Measurements from ENCODE around the gene RPL35.

The RPL35 gene

DNA sequence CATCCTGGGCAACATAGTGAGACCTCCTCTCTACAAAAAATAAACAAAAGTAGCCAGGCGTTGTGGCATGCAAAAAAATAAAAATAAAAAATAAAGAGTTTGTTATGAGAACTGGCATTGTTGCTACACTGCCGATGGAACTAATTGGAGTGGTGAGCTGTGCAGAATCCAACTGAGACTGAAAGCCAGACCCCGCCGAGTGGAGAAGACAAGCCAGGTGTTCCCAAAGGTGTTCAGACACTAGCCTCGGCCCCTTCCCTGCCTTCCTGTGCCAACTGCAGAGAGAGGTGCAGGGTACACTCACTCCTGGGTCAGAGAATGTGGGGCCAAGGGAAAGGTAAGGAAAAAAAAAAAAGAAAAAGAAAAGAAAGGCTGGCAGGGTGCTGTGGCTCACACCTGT, 46.2 kb downstream of the RPL35 start:
- Histone ChIP-seq H3K9me3 (ENCODE audit: control insufficient read depth in 2 of 2, low read length in 2 of 2) (no peaks in the 10 kb centered on the region), H3K27ac (ENCODE audit: low read length) (no peak overlapping the region), H3K4me3 (ENCODE audit: low read length in 2 of 2) (no peak overlapping the region), H3K27me3 (ENCODE audit: control insufficient read depth in 1 of 2, insufficient read depth in 2 of 2, low read length in 2 of 2) (no peaks in the 10 kb centered on the region), H3K4me1 (ENCODE audit: control insufficient read depth, insufficient read depth, low read length) (peaks cover 11% of the 10 kb centered on the region), H3K9ac (ENCODE audit: low read length in 2 of 2) (no peak overlapping the region), H3K36me3 (ENCODE audit: control insufficient read depth in 2 of 2, insufficient read depth in 2 of 2, low read length in 2 of 2) (no peaks in the 10 kb centered on the region)

- Histone ChIP-seq H3K4me1 (ENCODE audit: control insufficient read depth, insufficient read depth, low read length) (peaks cover 11% of the 10 kb centered on the region), H3K9ac (ENCODE audit: low read length in 2 of 2) (no peak overlapping the region), H3K27ac (ENCODE audit: low read length) (no peak overlapping the region), H3K27me3 (ENCODE audit: control insufficient read depth in 1 of 2, insufficient read depth in 2 of 2, low read length in 2 of 2) (no peaks in the 10 kb centered on the region), H3K36me3 (ENCODE audit: control insufficient read depth in 2 of 2, insufficient read depth in 2 of 2, low read length in 2 of 2) (no peaks in the 10 kb centered on the region), H3K9me3 (ENCODE audit: control insufficient read depth in 2 of 2, low read length in 2 of 2) (no peaks in the 10 kb centered on the region), H3K4me3 (ENCODE audit: low read length in 2 of 2) (no peak overlapping the region)
These were observed 47.6 kb downstream of the RPL35 start for GRCh38 chr9:124814164-124814535.

DNA sequence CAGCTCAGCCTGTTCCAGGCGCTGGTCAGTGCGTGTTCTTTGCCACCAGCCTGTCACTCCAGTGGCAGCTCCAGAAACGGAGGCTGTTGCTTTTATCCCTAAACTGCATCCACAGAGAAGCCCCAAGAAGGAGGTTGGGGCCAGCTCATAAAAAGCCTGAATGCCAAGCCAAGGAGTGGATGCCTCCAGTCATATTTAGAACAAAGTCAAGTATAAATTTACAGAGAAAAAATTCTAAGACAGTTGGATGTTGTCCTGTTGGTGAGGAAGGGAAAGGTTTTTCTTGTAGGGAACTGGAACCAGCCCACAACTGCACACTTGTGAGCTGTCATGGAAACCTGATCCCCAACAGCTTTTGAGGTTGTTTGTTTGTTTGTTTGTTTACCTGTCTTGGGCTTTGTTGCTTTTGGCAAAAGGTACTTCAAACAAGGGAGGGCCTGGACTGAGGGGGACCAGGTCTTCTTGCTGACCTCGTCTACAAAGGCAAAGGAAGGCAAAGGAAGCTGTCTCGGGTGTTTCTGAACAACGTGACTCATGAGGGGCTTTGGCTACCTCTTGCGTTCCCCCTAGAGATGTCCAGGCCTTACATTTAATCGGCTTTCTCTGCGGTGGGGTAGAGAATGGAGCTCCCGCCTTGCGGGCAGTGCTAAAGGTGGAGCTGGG, 48.1 kb downstream of the RPL35 start:
- Histone ChIP-seq H3K9ac (ENCODE audit: low read length in 2 of 2) (no peak overlapping the region), H3K4me1 (ENCODE audit: control insufficient read depth, insufficient read depth, low read length) (peaks cover 11% of the 10 kb centered on the region), H3K9me3 (ENCODE audit: control insufficient read depth in 2 of 2, low read length in 2 of 2) (no peaks in the 10 kb centered on the region), H3K4me3 (ENCODE audit: low read length in 2 of 2) (no peak overlapping the region), H3K27ac (ENCODE audit: low read length) (no peak overlapping the region), H3K27me3 (ENCODE audit: control insufficient read depth in 1 of 2, insufficient read depth in 2 of 2, low read length in 2 of 2) (no peaks in the 10 kb centered on the region), H3K36me3 (ENCODE audit: control insufficient read depth in 2 of 2, insufficient read depth in 2 of 2, low read length in 2 of 2) (no peaks in the 10 kb centered on the region)

- Histone ChIP-seq H3K9me3 (ENCODE audit: control insufficient read depth in 2 of 2, low read length in 2 of 2) (no peaks in the 10 kb centered on the region), H3K9ac (ENCODE audit: low read length in 2 of 2) (no peak overlapping the region), H3K4me3 (ENCODE audit: low read length in 2 of 2) (no peak overlapping the region), H3K4me1 (ENCODE audit: control insufficient read depth, insufficient read depth, low read length) (peaks cover 11% of the 10 kb centered on the region), H3K27me3 (ENCODE audit: control insufficient read depth in 1 of 2, insufficient read depth in 2 of 2, low read length in 2 of 2) (no peaks in the 10 kb centered on the region), H3K27ac (ENCODE audit: low read length) (no peak overlapping the region), H3K36me3 (ENCODE audit: control insufficient read depth in 2 of 2, insufficient read depth in 2 of 2, low read length in 2 of 2) (no peaks in the 10 kb centered on the region)
These were observed 48.7 kb downstream of the RPL35 start for GRCh38 chr9:124813041-124813440.

- H3K9me3 ChIP-seq (ENCODE audit: control insufficient read depth in 2 of 2, low read length in 2 of 2): no peaks in the 10 kb centered on the region
- peaks cover 11% of the 10 kb centered on the region for H3K4me1 ChIP-seq (ENCODE audit: control insufficient read depth, insufficient read depth, low read length)
- no peak overlapping the region for H3K27ac ChIP-seq (ENCODE audit: low read length)
- H3K36me3 ChIP-seq (ENCODE audit: control insufficient read depth in 2 of 2, insufficient read depth in 2 of 2, low read length in 2 of 2): no peaks in the 10 kb centered on the region
- H3K27me3 ChIP-seq (ENCODE audit: control insufficient read depth in 1 of 2, insufficient read depth in 2 of 2, low read length in 2 of 2): no peaks in the 10 kb centered on the region
- no peak overlapping the region for H3K9ac ChIP-seq (ENCODE audit: low read length in 2 of 2)
- no peak overlapping the region for H3K4me3 ChIP-seq (ENCODE audit: low read length in 2 of 2)
These were observed 49.3 kb downstream of the RPL35 start for GRCh38 chr9:124812441-124812876.

DNA sequence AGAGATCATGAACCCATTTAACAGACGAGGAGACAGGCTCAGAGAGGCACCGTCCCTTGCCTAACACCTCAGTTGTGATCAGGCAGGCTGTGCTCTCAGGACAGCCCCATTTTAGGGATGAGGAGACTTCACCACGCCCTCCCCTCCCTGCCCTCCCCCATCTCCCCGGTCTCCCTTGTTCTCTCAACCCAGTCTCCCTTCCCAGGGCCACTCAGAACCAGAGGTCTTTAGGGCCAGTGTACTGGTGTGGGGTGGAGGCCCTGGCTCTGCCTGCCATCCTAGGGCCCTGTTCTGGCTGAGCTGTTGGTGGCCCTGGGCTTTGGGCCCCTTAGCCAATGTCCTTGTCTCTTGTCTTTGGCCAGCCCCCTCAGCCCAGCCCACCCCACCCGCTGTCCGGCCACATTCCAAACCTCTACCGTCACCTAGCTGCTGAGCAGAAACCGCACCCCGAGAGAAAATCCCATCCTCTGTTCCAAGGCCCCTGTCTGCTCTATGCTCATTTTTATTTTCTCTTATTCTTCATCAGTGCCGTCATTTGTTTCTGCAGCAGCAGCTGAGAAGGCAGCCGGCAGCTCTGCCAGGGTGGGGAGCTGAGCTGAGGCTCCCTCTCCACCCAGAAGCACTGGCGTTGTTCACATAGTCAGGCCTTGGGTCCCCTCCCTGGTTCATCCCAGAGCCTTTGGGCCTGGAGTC, 50.9 kb downstream of the RPL35 start:
- no peak overlapping the region for H3K4me3 ChIP-seq (ENCODE audit: low read length in 2 of 2)
- H3K27me3 ChIP-seq (ENCODE audit: control insufficient read depth in 1 of 2, insufficient read depth in 2 of 2, low read length in 2 of 2): no peaks in the 10 kb centered on the region
- H3K9me3 ChIP-seq (ENCODE audit: control insufficient read depth in 2 of 2, low read length in 2 of 2): no peaks in the 10 kb centered on the region
- peaks cover 11% of the 10 kb centered on the region for H3K4me1 ChIP-seq (ENCODE audit: control insufficient read depth, insufficient read depth, low read length)
- peak overlapping the region; percentile 53 for H3K27ac ChIP-seq (ENCODE audit: low read length)
- no peaks in the 10 kb centered on the region for H3K36me3 ChIP-seq (ENCODE audit: control insufficient read depth in 2 of 2, insufficient read depth in 2 of 2, low read length in 2 of 2)
- H3K9ac ChIP-seq (ENCODE audit: low read length in 2 of 2): no peak overlapping the region

- Histone ChIP-seq H3K9me3 (ENCODE audit: control insufficient read depth in 2 of 2, low read length in 2 of 2) (no peaks in the 10 kb centered on the region), H3K36me3 (ENCODE audit: control insufficient read depth in 2 of 2, insufficient read depth in 2 of 2, low read length in 2 of 2) (peaks cover 0 to 5% of the 10 kb centered on the region in 2 donors), H3K9ac (ENCODE audit: low read length in 2 of 2) (no peak overlapping the region), H3K4me1 (ENCODE audit: control insufficient read depth, insufficient read depth, low read length) (peaks cover 11% of the 10 kb centered on the region), H3K27me3 (ENCODE audit: control insufficient read depth in 1 of 2, insufficient read depth in 2 of 2, low read length in 2 of 2) (no peaks in the 10 kb centered on the region), H3K4me3 (ENCODE audit: low read length in 2 of 2) (no peak overlapping the region), H3K27ac (ENCODE audit: low read length) (no peak overlapping the region)
These were observed 51.8 kb downstream of the RPL35 start for GRCh38 chr9:124809741-124810500.

DNA sequence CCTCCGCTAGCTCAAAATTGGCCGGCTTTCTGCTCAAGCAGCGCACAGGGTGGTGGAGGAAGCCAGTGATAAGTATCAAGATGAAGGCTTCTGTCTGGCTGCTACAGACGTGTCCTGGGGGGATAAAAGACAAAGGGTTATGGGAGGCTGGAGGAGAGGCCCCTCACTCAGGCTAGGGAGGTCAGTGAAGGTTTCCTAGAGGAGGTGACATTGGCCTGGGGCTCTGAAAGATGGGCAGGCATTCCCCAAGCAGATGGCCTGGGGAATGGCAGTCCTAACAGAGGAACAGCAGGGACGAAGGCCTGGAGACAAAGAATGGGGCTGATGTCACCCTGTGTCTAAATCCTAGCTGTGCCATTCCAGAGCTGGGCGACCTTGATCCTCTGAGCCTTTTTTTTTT, 52.5 kb downstream of the RPL35 start:
- no peaks in the 10 kb centered on the region for H3K27me3 ChIP-seq (ENCODE audit: control insufficient read depth in 1 of 2, insufficient read depth in 2 of 2, low read length in 2 of 2)
- peaks cover 11% of the 10 kb centered on the region for H3K4me1 ChIP-seq (ENCODE audit: control insufficient read depth, insufficient read depth, low read length)
- no peak overlapping the region for H3K9ac ChIP-seq (ENCODE audit: low read length in 2 of 2)
- peaks cover 0 to 5% of the 10 kb centered on the region in 2 donors for H3K36me3 ChIP-seq (ENCODE audit: control insufficient read depth in 2 of 2, insufficient read depth in 2 of 2, low read length in 2 of 2)
- no peak overlapping the region for H3K4me3 ChIP-seq (ENCODE audit: low read length in 2 of 2)
- H3K9me3 ChIP-seq (ENCODE audit: control insufficient read depth in 2 of 2, low read length in 2 of 2): no peaks in the 10 kb centered on the region
- H3K27ac ChIP-seq (ENCODE audit: low read length): no peak overlapping the region

GRCh38 chr9:124808246-124808956, 53.4 kb downstream of the RPL35 start:
- Histone ChIP-seq H3K9me3 (ENCODE audit: control insufficient read depth in 2 of 2, low read length in 2 of 2) (no peaks in the 10 kb centered on the region), H3K4me3 (ENCODE audit: low read length in 2 of 2) (no peak overlapping the region), H3K36me3 (ENCODE audit: control insufficient read depth in 2 of 2, insufficient read depth in 2 of 2, low read length in 2 of 2) (peaks cover 0 to 5% of the 10 kb centered on the region in 2 donors), H3K9ac (ENCODE audit: low read length in 2 of 2) (no peak overlapping the region), H3K4me1 (ENCODE audit: control insufficient read depth, insufficient read depth, low read length) (peaks cover 11% of the 10 kb centered on the region), H3K27ac (ENCODE audit: low read length) (no peak overlapping the region), H3K27me3 (ENCODE audit: control insufficient read depth in 1 of 2, insufficient read depth in 2 of 2, low read length in 2 of 2) (no peaks in the 10 kb centered on the region)
